HG02571 (cell line): ENCODE measurements around the gene GGA2.
"Not testable (repeated sequence)": the region's sequence is repeated elsewhere in the genome, so short reads cannot be mapped to it uniquely, and the experiment has no call there.

Source experiments
- ATAC-seq: cut with Tn5 transposase; IDR thresholded peaks from one replicate; pipeline ENCODE4 v1.9.1; 2021; ENCODE audit warnings: mild to moderate bottlenecking, moderate library complexity; ENCODE audit not compliant: unreplicated experiment

Gene GGA2

GRCh38 chr16:23527961-23528643 is 17.8 kb upstream of the GGA2 start:
- ATAC-seq = no peak

GRCh38 chr16:23524886-23525285 is 14.6 kb upstream of the GGA2 start:
- no peak for ATAC-seq

- ATAC-seq = no peak
Measured at GRCh38 chr16:23523876-23524385, 13.6 kb upstream of the GGA2 start.

- no peak for ATAC-seq
Measured at GRCh38 chr16:23523321-23523720, 13.0 kb upstream of the GGA2 start.

- no peak for ATAC-seq
Measured at GRCh38 chr16:23521965-23522364, 11.7 kb upstream of the GGA2 start.

GRCh38 chr16:23521037-23521743 is 10.9 kb upstream of the GGA2 start:
- ATAC-seq = no peak

- ATAC-seq = no peak
Measured at GRCh38 chr16:23520500-23520899, 10.2 kb upstream of the GGA2 start.

GRCh38 chr16:23519282-23519681 is 9.0 kb upstream of the GGA2 start:
- no peak for ATAC-seq

GRCh38 chr16:23518435-23518891 is 8.2 kb upstream of the GGA2 start:
- ATAC-seq = no peak

- no peak for ATAC-seq
Measured at GRCh38 chr16:23516366-23517137, 6.3 kb upstream of the GGA2 start.

GRCh38 chr16:23515881-23516280 is 5.6 kb upstream of the GGA2 start:
- ATAC-seq = no peak

GRCh38 chr16:23514381-23515152 is 4.3 kb upstream of the GGA2 start:
- no peak for ATAC-seq

- ATAC-seq = no peak
Measured at GRCh38 chr16:23512168-23512695, 1.9 kb upstream of the GGA2 start.

- no peak for ATAC-seq
Measured at GRCh38 chr16:23511731-23512130, 1.4 kb upstream of the GGA2 start.

- ATAC-seq = not testable (repeated sequence)
Measured at GRCh38 chr16:23510915-23511270, 599 bp upstream of the GGA2 start.

- peak; percentile 8 for ATAC-seq
Measured at GRCh38 chr16:23509782-23510163, 521 bp downstream of the GGA2 start.

GRCh38 chr16:23509441-23509754 is 896 bp downstream of the GGA2 start:
- ATAC-seq = no peak

- ATAC-seq = no peak
Measured at GRCh38 chr16:23508589-23509440, 1.5 kb downstream of the GGA2 start.

- ATAC-seq = no peak
Measured at GRCh38 chr16:23506606-23506994, 3.7 kb downstream of the GGA2 start.
